HEK293T (cell line): ENCODE measurements around the gene ATP9A.

Experiments used
- ARNT ChIP-seq: fragments of 450-650 bp; IDR thresholded peaks from 2 replicates; pipeline ENCODE4 v1.6.1; 2017; ENCODE audit warnings: mild to moderate bottlenecking
- FOXA1 ChIP-seq: fragments of 450-650 bp; IDR thresholded peaks from 2 replicates; pipeline ENCODE4 v1.6.1; 2016; ENCODE audit warnings: mild to moderate bottlenecking

DNA sequence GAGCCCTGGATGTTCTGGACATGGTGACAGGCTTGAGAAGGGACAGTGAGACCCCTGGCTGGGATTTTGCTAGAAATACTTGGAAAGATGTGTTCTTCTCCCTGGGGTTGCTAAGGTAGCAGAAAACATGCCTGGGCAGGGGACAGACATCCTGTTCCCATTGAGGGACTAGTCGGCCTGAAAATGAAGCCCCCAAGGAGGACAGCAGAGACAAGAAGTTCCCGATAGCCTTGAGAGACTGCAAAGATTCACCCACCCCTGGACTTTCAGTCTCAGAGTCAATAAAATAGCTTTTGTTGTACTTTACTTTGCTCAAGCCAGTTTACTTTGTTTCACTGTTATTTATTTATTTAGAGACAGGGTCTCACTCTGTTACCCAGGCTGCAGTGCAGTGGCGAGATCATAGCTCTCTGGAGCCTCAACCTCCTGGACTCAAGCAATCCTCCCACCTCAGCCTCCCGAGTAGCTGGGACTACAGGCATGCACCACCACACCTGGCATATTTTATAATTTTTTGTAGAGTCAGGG, 28.4 kb downstream of the ATP9A start:
- TF ChIP-seq FOXA1 (no peak), ARNT (no peak)
